A549 (cell line): ENCODE results near the gene KIFBP. TPM values are rescaled to one million over a fixed set of nuclear protein-coding genes. Genes with fewer than 3 reads are reported as not detected.
A peak's percentile ranks its signal among the peaks of the same experiment; 100 is the strongest.

Experiments used
- ATOH8 ChIP-seq: fragments of 250-450 bp; sonication (Bioruptor Pico); IDR thresholded peaks from 2 replicates; pipeline ENCODE4 v1.5.0; 2020; ENCODE audit warnings: low read depth, mild to moderate bottlenecking, moderate library complexity
- BCL3 ChIP-seq: fragments of >200 bp; sonication (Bioruptor Twin); formaldehyde crosslinking; IDR thresholded peaks from 3 replicates; pipeline ENCODE4 v1.6.1; 2016
- BHLHE40 ChIP-seq: IDR thresholded peaks from 2 replicates; pipeline ENCODE4 v1.6.1; 2012; ENCODE audit warnings: low read depth, low read length, inconsistent platforms
- CBX2 ChIP-seq: fragments of 200-600 bp; sonication (generic); IDR thresholded peaks from 2 replicates; pipeline ENCODE4 v1.6.1; 2016; ENCODE audit warnings: low read depth, mild to moderate bottlenecking, borderline replicate concordance
- CBX8 ChIP-seq: fragments of 200-600 bp; sonication (generic); IDR thresholded peaks from 2 replicates; pipeline ENCODE4 v1.6.1; 2016
- CTCF ChIP-seq: fragments of >200 bp; sonication (Bioruptor Twin); formaldehyde crosslinking; IDR thresholded peaks from 3 replicates; pipeline ENCODE4 v1.5.1; 2016
- EHF ChIP-seq: fragments of 250-450 bp; sonication (Bioruptor Pico); IDR thresholded peaks from 2 replicates; pipeline ENCODE4 v1.5.0; 2020; ENCODE audit warnings: mild to moderate bottlenecking
- ELK1 ChIP-seq: fragments of 150-350 bp; IDR thresholded peaks from 2 replicates; pipeline ENCODE4 v1.6.1; 2014; ENCODE audit warnings: low read depth, mild to moderate bottlenecking, low read length
- ESRRA ChIP-seq: fragments of 150-350 bp; IDR thresholded peaks from 2 replicates; pipeline ENCODE4 v1.6.1; 2014; ENCODE audit warnings: mild to moderate bottlenecking, low read length, borderline replicate concordance
- FOSL2 ChIP-seq, 2 experiments: fragments of 450-650 bp in 1 of 2; fragments of >200 bp in 1 of 2; sonication (Bioruptor Twin) in 1 of 2; formaldehyde crosslinking; IDR thresholded peaks; 2 replicates each; pipeline versions ENCODE4 v1.5.0 to v1.6.1; 2016 to 2020; ENCODE audit warnings: mild to moderate bottlenecking in 1 of 2, moderate library complexity in 1 of 2
- HMGXB4 ChIP-seq: fragments of 250-450 bp; sonication (Bioruptor Pico); IDR thresholded peaks from 2 replicates; pipeline ENCODE4 v1.5.0; 2021; ENCODE audit warnings: mild to moderate bottlenecking, moderate library complexity, borderline replicate concordance
- HOXA7 ChIP-seq: fragments of 250-450 bp; sonication (Bioruptor Pico); IDR thresholded peaks from 2 replicates; pipeline ENCODE4 v1.5.0; 2020; ENCODE audit warnings: mild to moderate bottlenecking, moderate library complexity
- HOXB13 ChIP-seq: fragments of 250-450 bp; sonication (Bioruptor Pico); IDR thresholded peaks from 2 replicates; pipeline ENCODE4 v1.5.0; 2020; ENCODE audit warnings: low read depth, mild to moderate bottlenecking, moderate library complexity
- KDM1A ChIP-seq: fragments of 200-600 bp; sonication (generic); IDR thresholded peaks from 2 replicates; pipeline ENCODE4 v1.6.1; 2016; ENCODE audit warnings: low read depth, mild to moderate bottlenecking
- KDM5A ChIP-seq: fragments of 200-600 bp; sonication (generic); IDR thresholded peaks from 2 replicates; pipeline ENCODE4 v1.6.1; 2016; ENCODE audit warnings: antibody characterized with exemption, mild to moderate bottlenecking
- MAFK ChIP-seq: fragments of 450-650 bp; IDR thresholded peaks from 2 replicates; pipeline ENCODE4 v1.6.1; 2014; ENCODE audit not compliant: partially characterized antibody
- MAX ChIP-seq: IDR thresholded peaks from 2 replicates; pipeline ENCODE4 v1.6.1; 2012
- MAZ ChIP-seq: fragments of 150-350 bp; IDR thresholded peaks from 2 replicates; pipeline ENCODE4 v1.6.1; 2014; ENCODE audit warnings: antibody characterized with exemption, low read depth, low read length, borderline replicate concordance
- MYC ChIP-seq: IDR thresholded peaks from 2 replicates; pipeline ENCODE4 v1.6.1; 2012; ENCODE audit warnings: mild to moderate bottlenecking, inconsistent platforms, low read length, improper control_type of control experiment, borderline replicate concordance
- NR3C1 ChIP-seq: fragments of >200 bp; sonication (Bioruptor Twin); formaldehyde crosslinking; IDR thresholded peaks from 3 replicates; pipeline ENCODE4 v1.6.1; 2017
- POLR2A ChIP-seq: IDR thresholded peaks from 2 replicates; pipeline ENCODE4 v1.6.1; 2012; ENCODE audit warnings: mild to moderate bottlenecking, low read length
- POLR2AphosphoS2 ChIP-seq: conservative IDR thresholded peaks from 2 replicates; pipeline ENCODE4 v1.6.1; 2012; ENCODE audit warnings: low read length, improper control_type of control experiment, inconsistent platforms
- RCOR1 ChIP-seq: fragments of 150-350 bp; IDR thresholded peaks from 2 replicates; pipeline ENCODE4 v1.6.1; 2014; ENCODE audit warnings: antibody characterized with exemption, low read length, low read depth
- SMC3 ChIP-seq: fragments of >200 bp; sonication (Bioruptor Twin); formaldehyde crosslinking; IDR thresholded peaks from 3 replicates; pipeline ENCODE4 v1.6.1; 2018; ENCODE audit warnings: inconsistent platforms
- TP53 ChIP-seq: fragments of 250-450 bp; sonication (Bioruptor Pico); IDR thresholded peaks from 2 replicates; pipeline ENCODE4 v1.5.0; 2021; ENCODE audit warnings: mild to moderate bottlenecking, moderate library complexity
- USF2 ChIP-seq: fragments of 450-650 bp; IDR thresholded peaks from 2 replicates; pipeline ENCODE4 v1.6.1; 2014; ENCODE audit warnings: antibody characterized with exemption
- ZC3H11A ChIP-seq: fragments of 450-650 bp; IDR thresholded peaks from 2 replicates; pipeline ENCODE4 v1.6.1; 2014; ENCODE audit warnings: antibody characterized with exemption, mild to moderate bottlenecking
- ZFP36 ChIP-seq: fragments of 450-650 bp; IDR thresholded peaks from 2 replicates; pipeline ENCODE4 v1.6.1; 2014; ENCODE audit warnings: borderline replicate concordance; ENCODE audit not compliant: partially characterized antibody
- ZSCAN20 ChIP-seq: fragments of 250-450 bp; sonication (Bioruptor Pico); IDR thresholded peaks from 2 replicates; pipeline ENCODE4 v1.8.0; 2022; ENCODE audit warnings: mild to moderate bottlenecking, moderate library complexity
- polyA plus RNA-seq, 4 experiments: library from polyadenylated mRNA; depleted of rRNA in 3 of 4; stranded (reverse); fragments of >200 nt; fragmentation: RNase III in 1 of 4; extraction: RNeasy Plus Mini Kit Qiagen cat#74134 plus additional on column Dnase treatment in 1 of 4; gene quantifications; 2 replicates in 3 of 4; 3 replicates in 1 of 4; pipeline ENCODE4 v1.2.3, GENCODE V29; 2011 to 2017
- TF ChIP-seq, protein P1 (sequence below): fragments of >200 bp; sonication (Bioruptor Twin); formaldehyde crosslinking; IDR thresholded peaks from 2 replicates; pipeline ENCODE4 v1.6.1; 2016
- TF ChIP-seq, protein P2 (sequence below): IDR thresholded peaks from 2 replicates; pipeline ENCODE4 v1.6.1; 2012
- TF ChIP-seq, protein P3 (sequence below): IDR thresholded peaks from 2 replicates; pipeline ENCODE4 v1.6.1; 2012; ENCODE audit warnings: low read depth, borderline replicate concordance

The KIFBP gene
- polyA plus RNA-seq, 2 of the 4 experiments (the other 2 are of a cell fraction) = 36.1 to 53.8 TPM

GRCh38 chr10:68955832-68956532 lies 32.6 kb upstream of the KIFBP start, which contains the start of gene DDX21 (continued):
- TF ChIP-seq NR3C1 (no peak), POLR2AphosphoS2 (no peak), ZSCAN20 (CRISPR knock-in tag) (no peak), ELK1 (no peak), MAX (peak; percentile 99), MAZ (no peak), BCL3 (peak; percentile 73; the same call in 2 of the 3 replicates), ATOH8 (CRISPR knock-in tag) (no peak), POLR2A (peak; percentile 88), HOXA7 (no peak), HMGXB4 (CRISPR knock-in tag) (no peak), TP53 (no peak), ZC3H11A (no peak), ESRRA (no peak), SMC3 (no peak; the same call in 2 of the 3 replicates), MYC (peak; percentile 99), FOSL2 (IDR thresholded peaks at IDR 0.05) (no peak), FOSL2 (CRISPR knock-in tag; IDR thresholded peaks at IDR 0.05) (peak; percentile 16; the same call in 1 of the 2 replicates), RCOR1 (no peak), MAFK (no peak), HOXB13 (CRISPR knock-in tag) (peak; percentile 83), CBX8 (no peak), USF2 (no peak), ZFP36 (no peak), CBX2 (no peak), KDM1A (no peak), BHLHE40 (no peak), KDM5A (peak; percentile 72), CTCF (peak; percentile 79), EHF (peak; percentile 55; the same call in 1 of the 2 replicates)
- TF ChIP-seq, protein P1, sequence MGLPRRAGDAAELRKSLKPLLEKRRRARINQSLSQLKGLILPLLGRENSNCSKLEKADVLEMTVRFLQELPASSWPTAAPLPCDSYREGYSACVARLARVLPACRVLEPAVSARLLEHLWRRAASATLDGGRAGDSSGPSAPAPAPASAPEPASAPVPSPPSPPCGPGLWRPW = no peak
- TF ChIP-seq, protein P2, sequence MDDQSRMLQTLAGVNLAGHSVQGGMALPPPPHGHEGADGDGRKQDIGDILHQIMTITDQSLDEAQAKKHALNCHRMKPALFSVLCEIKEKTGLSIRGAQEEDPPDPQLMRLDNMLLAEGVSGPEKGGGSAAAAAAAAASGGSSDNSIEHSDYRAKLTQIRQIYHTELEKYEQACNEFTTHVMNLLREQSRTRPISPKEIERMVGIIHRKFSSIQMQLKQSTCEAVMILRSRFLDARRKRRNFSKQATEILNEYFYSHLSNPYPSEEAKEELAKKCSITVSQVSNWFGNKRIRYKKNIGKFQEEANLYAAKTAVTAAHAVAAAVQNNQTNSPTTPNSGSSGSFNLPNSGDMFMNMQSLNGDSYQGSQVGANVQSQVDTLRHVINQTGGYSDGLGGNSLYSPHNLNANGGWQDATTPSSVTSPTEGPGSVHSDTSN = peak; percentile 31; the same call in 1 of the 2 replicates
- TF ChIP-seq, protein P3, sequence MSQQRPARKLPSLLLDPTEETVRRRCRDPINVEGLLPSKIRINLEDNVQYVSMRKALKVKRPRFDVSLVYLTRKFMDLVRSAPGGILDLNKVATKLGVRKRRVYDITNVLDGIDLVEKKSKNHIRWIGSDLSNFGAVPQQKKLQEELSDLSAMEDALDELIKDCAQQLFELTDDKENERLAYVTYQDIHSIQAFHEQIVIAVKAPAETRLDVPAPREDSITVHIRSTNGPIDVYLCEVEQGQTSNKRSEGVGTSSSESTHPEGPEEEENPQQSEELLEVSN = peak; percentile 57; the same call in 1 of the 2 replicates
